DOHH2 (cell line): ENCODE results near the gene MYH8.

Experiments used
- EZH2phosphoT487 ChIP-seq: fragments of 200-600 bp; sonication (generic); IDR thresholded peaks from 2 replicates; pipeline ENCODE4 v1.6.1; 2017; ENCODE audit warnings: borderline replicate concordance, mild to moderate bottlenecking, antibody characterized with exemption, low read length, moderate library complexity, mixed read lengths
- TF ChIP-seq, protein P1 (sequence below): fragments of 200-600 bp; sonication (generic); IDR thresholded peaks from one replicate; pipeline ENCODE4 v1.5.1; 2014; ENCODE audit warnings: antibody characterized with exemption, mild to moderate bottlenecking, low read depth, low read length; ENCODE audit not compliant: poor library complexity, severe bottlenecking

DNA sequence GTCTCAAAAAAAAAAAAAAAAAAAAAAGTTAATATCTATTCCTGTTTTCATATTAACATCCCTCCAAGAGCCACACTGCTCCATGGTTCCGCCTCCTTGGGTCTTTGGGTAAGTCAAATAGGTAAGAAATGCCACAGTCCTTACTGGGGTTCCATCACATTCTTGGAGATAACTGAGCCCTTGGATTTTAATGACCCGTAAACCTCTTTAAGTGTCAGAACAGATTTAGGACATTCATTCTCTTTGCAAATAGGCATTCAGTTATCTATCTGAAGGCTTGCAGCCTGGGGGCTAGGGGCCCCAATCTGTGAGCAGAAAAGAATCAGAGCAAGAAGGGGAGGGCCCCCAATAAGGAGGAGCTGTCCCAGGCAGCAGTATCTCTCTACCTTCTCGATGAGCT, 76.9 kb downstream of the MYH8 start:
- TF ChIP-seq, protein P1, sequence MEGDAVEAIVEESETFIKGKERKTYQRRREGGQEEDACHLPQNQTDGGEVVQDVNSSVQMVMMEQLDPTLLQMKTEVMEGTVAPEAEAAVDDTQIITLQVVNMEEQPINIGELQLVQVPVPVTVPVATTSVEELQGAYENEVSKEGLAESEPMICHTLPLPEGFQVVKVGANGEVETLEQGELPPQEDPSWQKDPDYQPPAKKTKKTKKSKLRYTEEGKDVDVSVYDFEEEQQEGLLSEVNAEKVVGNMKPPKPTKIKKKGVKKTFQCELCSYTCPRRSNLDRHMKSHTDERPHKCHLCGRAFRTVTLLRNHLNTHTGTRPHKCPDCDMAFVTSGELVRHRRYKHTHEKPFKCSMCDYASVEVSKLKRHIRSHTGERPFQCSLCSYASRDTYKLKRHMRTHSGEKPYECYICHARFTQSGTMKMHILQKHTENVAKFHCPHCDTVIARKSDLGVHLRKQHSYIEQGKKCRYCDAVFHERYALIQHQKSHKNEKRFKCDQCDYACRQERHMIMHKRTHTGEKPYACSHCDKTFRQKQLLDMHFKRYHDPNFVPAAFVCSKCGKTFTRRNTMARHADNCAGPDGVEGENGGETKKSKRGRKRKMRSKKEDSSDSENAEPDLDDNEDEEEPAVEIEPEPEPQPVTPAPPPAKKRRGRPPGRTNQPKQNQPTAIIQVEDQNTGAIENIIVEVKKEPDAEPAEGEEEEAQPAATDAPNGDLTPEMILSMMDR: no peak
- no peak for TF ChIP-seq EZH2phosphoT487
